Vagina (tissue), 2 donors: ENCODE results near the gene ANKRD63. TPM values are rescaled to one million over a fixed set of nuclear protein-coding genes. Genes with fewer than 3 reads are reported as not detected.

ENCODE experiments used
- DNase-seq, 2 donors: peaks; one replicate each; pipeline ENCODE4 v3.0.0-alpha.2; 2017; ENCODE audit errors: extremely low spot score in 2 of 2
- H3K27ac ChIP-seq: fragments of 200-600 bp; sonication (generic); one replicate; pipeline ENCODE4 v1.5.1; 2019
- H3K27me3 ChIP-seq: fragments of 200-600 bp; sonication (generic); one replicate; pipeline ENCODE4 v1.5.1; 2019
- H3K36me3 ChIP-seq, 2 donors: fragments of 200-600 bp; sonication (generic); one replicate each; pipeline ENCODE4 v1.5.1; 2017 to 2019
- H3K4me1 ChIP-seq: fragments of 200-600 bp; sonication (generic); one replicate; pipeline ENCODE4 v1.5.1; 2019
- H3K4me3 ChIP-seq, 2 donors: fragments of 200-600 bp; sonication (generic); 1 replicate in 1 of 2; 2 replicates in 1 of 2; pipeline ENCODE4 v1.5.1; 2016 to 2019
- H3K9me3 ChIP-seq: fragments of 200-600 bp; sonication (generic); one replicate; pipeline ENCODE4 v1.5.1; 2019
- POLR2A ChIP-seq, 2 donors: fragments of 450-650 bp; IDR thresholded peaks; one replicate each; pipeline ENCODE4 v1.6.1; 2017; ENCODE audit warnings: antibody characterized with exemption in 2 of 2, mild to moderate bottlenecking in 2 of 2, moderate library complexity in 2 of 2
- POLR2AphosphoS5 ChIP-seq, 2 donors: sonication (generic); formaldehyde crosslinking; IDR thresholded peaks; one replicate each; pipeline ENCODE4 v1.9.0; 2017; ENCODE audit warnings: antibody characterized with exemption in 2 of 2, mild to moderate bottlenecking in 2 of 2, low read depth in 1 of 2; ENCODE audit not compliant: insufficient read depth in 1 of 2
- intact Hi-C: fragments of 100-400 bp; cut with DNase I; formaldehyde crosslinking; loops from one replicate; pipeline ENCODE4 v1.15.1; 2023
- total RNA-seq: library from RNA; depleted of rRNA; stranded (reverse); fragments of >200 nt; gene quantifications from one replicate; pipeline ENCODE4 v1.2.3, GENCODE V29; 2016
- TF ChIP-seq, protein P1 (sequence below), 3 experiments: fragments of 450-650 bp in 2 of 3; fragments of 200-600 bp in 1 of 3; sonication (generic) in 1 of 3; IDR thresholded peaks; one replicate each; pipeline ENCODE4 v1.5.1; 2017 to 2019; ENCODE audit warnings: antibody characterized with exemption in 3 of 3, mild to moderate bottlenecking in 2 of 3, moderate library complexity in 2 of 3

Gene ANKRD63, protein sequence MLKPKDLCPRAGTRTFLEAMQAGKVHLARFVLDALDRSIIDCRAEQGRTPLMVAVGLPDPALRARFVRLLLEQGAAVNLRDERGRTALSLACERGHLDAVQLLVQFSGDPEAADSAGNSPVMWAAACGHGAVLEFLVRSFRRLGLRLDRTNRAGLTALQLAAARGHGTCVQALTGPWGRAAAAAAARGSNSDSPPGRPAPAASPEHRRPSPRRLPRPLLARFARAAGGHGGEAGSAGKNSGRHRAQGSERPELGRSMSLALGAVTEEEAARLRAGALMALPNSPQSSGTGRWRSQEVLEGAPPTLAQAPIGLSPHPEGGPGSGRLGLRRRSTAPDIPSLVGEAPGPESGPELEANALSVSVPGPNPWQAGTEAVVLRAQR
- not detected for total RNA-seq

DNA sequence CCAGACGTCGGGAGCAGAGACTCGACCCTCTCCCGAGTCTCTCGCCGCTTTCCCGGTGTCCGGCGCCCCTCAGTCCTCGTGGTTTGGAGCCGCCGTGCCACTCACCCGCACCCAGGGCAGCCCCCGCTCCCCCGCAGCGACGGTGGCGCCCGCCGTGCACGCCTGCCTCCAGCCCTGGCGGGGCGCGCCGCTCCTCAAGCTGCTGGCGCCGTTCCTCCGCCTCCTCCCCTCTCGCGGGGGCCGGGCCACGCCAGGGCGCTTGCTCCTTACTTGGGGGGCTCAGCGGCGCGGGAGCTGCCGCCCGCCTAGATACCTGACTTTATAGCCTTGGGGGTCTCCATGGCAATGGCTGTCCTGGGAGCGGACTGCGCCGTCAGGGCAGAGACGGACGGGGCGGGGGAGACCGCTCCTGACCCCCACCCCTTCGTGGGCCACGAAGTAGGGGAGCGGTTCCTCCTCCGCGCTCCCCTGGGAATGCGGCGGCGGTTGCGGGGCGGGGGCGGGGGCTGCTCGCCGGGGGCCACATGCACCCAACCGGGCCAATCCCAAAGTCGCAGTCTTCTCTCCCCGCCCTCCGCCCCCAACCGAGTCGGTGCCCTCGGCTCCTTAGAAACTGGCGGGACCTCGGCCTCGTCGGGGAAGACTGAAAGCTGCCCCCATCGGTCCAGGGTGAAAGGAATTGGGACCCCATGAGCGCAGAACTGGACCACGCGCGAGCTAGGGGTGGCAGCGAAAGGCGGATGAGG is at the start of gene ANKRD63:
TSS of gene ANKRD63 (minus strand) at position 196 of the 746 bp plus-strand sequence. CDS start 478 bp downstream, outside the sequence.
- peaks cover 31% of the 10 kb centered on the region for H3K4me1 ChIP-seq
- H3K27me3 ChIP-seq, result peaks cover 18% of the 10 kb centered on the region
- H3K9me3 ChIP-seq, result no peaks in the 10 kb centered on the region
- no peaks in the 10 kb centered on the region for H3K36me3 ChIP-seq
- TF ChIP-seq, protein P1, sequence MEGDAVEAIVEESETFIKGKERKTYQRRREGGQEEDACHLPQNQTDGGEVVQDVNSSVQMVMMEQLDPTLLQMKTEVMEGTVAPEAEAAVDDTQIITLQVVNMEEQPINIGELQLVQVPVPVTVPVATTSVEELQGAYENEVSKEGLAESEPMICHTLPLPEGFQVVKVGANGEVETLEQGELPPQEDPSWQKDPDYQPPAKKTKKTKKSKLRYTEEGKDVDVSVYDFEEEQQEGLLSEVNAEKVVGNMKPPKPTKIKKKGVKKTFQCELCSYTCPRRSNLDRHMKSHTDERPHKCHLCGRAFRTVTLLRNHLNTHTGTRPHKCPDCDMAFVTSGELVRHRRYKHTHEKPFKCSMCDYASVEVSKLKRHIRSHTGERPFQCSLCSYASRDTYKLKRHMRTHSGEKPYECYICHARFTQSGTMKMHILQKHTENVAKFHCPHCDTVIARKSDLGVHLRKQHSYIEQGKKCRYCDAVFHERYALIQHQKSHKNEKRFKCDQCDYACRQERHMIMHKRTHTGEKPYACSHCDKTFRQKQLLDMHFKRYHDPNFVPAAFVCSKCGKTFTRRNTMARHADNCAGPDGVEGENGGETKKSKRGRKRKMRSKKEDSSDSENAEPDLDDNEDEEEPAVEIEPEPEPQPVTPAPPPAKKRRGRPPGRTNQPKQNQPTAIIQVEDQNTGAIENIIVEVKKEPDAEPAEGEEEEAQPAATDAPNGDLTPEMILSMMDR (IDR thresholded peaks at IDR 0.05), result no peak
- TF ChIP-seq POLR2A (IDR thresholded peaks at IDR 0.05) (no peak), POLR2AphosphoS5 (IDR thresholded peaks at IDR 0.05; ENCODE audit: insufficient read depth in 1 of 2, low read depth in 1 of 2) (no peak)
- peak within 1 kb of the TSS; percentile 41 to 43 for H3K4me3 ChIP-seq
- intact Hi-C loops, result loop anchor here (5.0 kb wide), 1 partner anchor 139 kb away; no protein-coding TSS in a partner anchor
- H3K27ac ChIP-seq, result no peak within 1 kb of the TSS
- DNase-seq, result no peak

DNA sequence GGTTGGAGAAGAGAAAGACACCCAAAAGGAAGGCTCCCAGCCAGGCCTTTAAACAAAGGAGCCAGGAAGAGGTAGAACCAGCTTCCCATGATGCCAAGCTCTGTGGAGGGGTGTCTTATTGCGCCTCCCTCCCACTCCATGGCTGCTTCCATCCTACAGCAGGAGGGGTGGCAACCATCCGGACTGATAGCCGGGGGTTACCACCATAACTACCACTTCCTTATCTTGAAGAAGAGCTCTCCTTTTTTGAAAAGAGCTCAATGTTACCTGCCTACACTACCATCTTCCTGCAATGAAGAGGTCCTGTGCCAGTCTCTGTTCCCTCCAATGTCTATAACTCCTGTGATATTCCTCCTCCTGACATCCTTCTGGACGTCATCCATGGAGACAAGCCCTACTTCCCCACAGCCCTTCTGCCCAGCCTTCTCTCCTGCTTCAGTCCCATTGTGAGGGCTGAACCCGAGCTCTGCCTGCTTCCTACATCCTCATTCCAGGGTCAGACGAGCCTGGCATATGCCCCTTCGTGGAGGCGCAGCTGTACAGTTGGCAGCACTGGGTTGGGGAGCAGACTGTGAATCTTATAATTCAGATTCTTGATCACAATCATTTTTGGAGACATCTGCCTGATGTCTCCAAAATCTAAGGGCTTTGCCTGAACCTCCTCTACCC is 49.4 kb upstream of the ANKRD63 start:
- Histone ChIP-seq H3K4me1 (peaks cover 51% of the 10 kb centered on the region), H3K27ac (no peak overlapping the region)

DNA sequence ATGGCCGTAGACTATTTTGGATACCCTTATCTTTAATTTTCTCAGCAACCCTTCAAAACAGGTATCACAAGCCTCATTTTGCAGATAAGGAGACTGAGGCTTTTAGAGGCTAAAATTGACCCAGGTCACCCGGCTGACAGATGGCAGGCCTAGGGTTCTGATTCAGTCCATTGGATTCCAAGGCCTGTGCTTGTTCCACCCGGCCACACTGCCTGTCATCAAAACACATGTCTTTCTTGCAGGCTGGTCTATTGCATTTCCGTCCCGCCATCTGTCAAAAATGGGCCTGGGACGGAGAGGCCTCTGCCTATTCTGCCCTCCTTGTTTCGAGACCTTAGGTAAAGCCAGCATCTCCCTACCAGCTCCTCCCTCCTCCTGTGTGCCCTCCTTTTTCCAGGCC is 48.8 kb upstream of the ANKRD63 start:
- no peak for TF ChIP-seq POLR2AphosphoS5 (IDR thresholded peaks at IDR 0.05; ENCODE audit: insufficient read depth in 1 of 2, low read depth in 1 of 2)
- Histone ChIP-seq H3K27me3 (no peaks in the 10 kb centered on the region), H3K4me1 (peaks cover 45% of the 10 kb centered on the region), H3K9me3 (no peaks in the 10 kb centered on the region), H3K4me3 (no peak overlapping the region), H3K36me3 (no peaks in the 10 kb centered on the region), H3K27ac (no peak overlapping the region)
- no peak for DNase-seq
- intact Hi-C loops, result no loop called here

More for the DNA sequence above, 49.4 kb upstream of the ANKRD63 start:
- Histone ChIP-seq H3K9me3 (no peaks in the 10 kb centered on the region), H3K27me3 (no peaks in the 10 kb centered on the region), H3K36me3 (no peaks in the 10 kb centered on the region), H3K4me3 (no peak overlapping the region)
- intact Hi-C loops, result no loop called here
- TF ChIP-seq POLR2A (IDR thresholded peaks at IDR 0.05) (no peak), POLR2AphosphoS5 (IDR thresholded peaks at IDR 0.05; ENCODE audit: insufficient read depth in 1 of 2, low read depth in 1 of 2) (no peak)
- TF ChIP-seq, protein P1 (IDR thresholded peaks at IDR 0.05), result no peak
- no peak for DNase-seq

DNA sequence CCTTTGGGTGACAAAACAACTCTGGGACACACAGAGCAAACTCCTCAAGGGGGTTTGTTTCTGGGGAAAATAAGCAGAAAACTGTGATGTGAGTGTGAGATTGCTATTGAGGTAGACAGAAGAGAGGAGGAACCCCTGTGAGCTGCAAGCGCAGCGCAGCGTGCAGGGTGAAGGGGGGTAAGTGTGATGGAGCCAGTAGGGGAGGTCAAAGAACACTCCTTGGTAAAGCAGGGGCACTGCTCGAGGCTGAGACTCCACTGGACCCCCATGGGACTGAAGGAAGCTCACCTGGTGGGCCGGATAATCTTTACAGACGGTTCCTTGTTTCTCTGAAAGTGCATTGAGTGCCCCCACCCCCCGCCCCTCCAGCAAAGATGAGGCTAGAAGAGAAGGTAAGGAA is 48.2 kb upstream of the ANKRD63 start:
- Histone ChIP-seq H3K9me3 (no peaks in the 10 kb centered on the region), H3K27ac (no peak overlapping the region), H3K27me3 (no peaks in the 10 kb centered on the region), H3K4me1 (peaks cover 39% of the 10 kb centered on the region), H3K36me3 (no peaks in the 10 kb centered on the region), H3K4me3 (no peak overlapping the region)
- intact Hi-C loops, result no loop called here
- DNase-seq, result no peak
- no peak for TF ChIP-seq POLR2AphosphoS5 (IDR thresholded peaks at IDR 0.05; ENCODE audit: insufficient read depth in 1 of 2, low read depth in 1 of 2)
- TF ChIP-seq, protein P1 (IDR thresholded peaks at IDR 0.05), result no peak
- no peak for TF ChIP-seq POLR2A (IDR thresholded peaks at IDR 0.05)

DNA sequence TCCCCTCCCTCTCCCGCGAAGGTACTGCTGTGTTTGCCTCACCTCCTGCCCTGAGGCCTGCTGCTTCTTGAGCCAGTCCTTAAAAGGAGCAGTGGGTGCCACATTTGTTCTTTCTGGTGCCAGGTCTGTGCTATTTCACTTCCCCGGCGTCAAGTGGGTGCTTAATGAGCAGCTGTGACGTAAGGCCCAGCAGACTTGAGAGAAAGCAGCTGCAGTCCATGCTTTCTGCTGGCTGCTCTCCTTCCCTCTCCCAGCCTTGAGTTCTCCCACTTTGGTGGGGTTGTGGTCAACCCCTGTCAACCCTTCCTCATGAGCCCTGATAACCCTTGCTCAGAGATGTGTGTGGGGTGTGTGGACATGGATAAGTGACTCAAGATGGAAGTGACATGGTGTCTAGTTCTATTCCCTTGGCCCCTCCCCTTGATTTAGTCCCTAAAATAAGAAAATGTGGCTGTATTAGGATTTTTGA is 47.5 kb upstream of the ANKRD63 start:
- no peaks in the 10 kb centered on the region for H3K27me3 ChIP-seq
- H3K4me1 ChIP-seq, result peaks cover 39% of the 10 kb centered on the region
- peak in 1 of 2 donors; percentile 35 for TF ChIP-seq POLR2AphosphoS5 (IDR thresholded peaks at IDR 0.05; ENCODE audit: insufficient read depth in 1 of 2, low read depth in 1 of 2)
- TF ChIP-seq, protein P1 (IDR thresholded peaks at IDR 0.05), result no peak
- TF ChIP-seq POLR2A (IDR thresholded peaks at IDR 0.05), result no peak
- intact Hi-C loops, result no loop called here
- DNase-seq, result no peak
- no peaks in the 10 kb centered on the region for H3K36me3 ChIP-seq
- no peak overlapping the region for H3K27ac ChIP-seq
- no peak overlapping the region for H3K4me3 ChIP-seq
- H3K9me3 ChIP-seq, result no peaks in the 10 kb centered on the region
